Activated CD8-positive, alpha-beta memory T cell treated with anti-CD3 and anti-CD28 coated beads, Interleukin-2, amount 50 U/mL, for 48 hours (primary cell): ENCODE results near the gene GPN2.
"Not testable (repeated sequence)": the region's sequence is repeated elsewhere in the genome, so short reads cannot be mapped to it uniquely, and the experiment has no call there.

ENCODE experiments used
- DNase-seq: peaks from one replicate; pipeline ENCODE4 v3.0.0-alpha.2; 2020

The GPN2 gene

DNA sequence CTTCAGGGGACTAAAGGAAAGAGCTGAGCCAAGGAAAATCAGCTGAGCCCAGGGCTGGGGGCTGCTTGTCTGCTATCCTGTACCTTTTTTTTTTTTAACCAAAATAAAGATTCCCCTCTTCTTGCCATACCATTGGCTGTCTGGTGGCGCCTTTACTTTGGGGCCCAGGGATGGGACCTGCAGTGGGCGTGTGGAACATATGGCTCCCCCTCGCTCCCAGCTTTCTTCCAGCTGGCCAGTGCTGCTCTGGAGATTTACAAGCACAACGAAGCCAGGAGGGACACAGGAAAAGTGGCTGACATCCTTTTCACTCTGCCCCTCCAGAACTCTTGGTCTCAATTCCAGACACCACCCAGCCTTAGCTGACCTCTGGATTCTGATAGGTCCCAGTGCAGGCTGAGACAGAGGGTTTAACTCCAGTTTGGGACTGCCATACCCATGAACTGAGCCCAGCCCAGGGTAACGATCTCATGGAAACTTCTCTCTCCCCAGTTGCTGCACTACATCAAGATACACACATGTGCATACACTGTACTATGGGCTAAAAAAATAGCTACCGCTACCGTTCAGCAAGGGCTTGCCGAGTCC lies 32.5 kb downstream of the GPN2 start:
- DNase-seq: no peak

DNA sequence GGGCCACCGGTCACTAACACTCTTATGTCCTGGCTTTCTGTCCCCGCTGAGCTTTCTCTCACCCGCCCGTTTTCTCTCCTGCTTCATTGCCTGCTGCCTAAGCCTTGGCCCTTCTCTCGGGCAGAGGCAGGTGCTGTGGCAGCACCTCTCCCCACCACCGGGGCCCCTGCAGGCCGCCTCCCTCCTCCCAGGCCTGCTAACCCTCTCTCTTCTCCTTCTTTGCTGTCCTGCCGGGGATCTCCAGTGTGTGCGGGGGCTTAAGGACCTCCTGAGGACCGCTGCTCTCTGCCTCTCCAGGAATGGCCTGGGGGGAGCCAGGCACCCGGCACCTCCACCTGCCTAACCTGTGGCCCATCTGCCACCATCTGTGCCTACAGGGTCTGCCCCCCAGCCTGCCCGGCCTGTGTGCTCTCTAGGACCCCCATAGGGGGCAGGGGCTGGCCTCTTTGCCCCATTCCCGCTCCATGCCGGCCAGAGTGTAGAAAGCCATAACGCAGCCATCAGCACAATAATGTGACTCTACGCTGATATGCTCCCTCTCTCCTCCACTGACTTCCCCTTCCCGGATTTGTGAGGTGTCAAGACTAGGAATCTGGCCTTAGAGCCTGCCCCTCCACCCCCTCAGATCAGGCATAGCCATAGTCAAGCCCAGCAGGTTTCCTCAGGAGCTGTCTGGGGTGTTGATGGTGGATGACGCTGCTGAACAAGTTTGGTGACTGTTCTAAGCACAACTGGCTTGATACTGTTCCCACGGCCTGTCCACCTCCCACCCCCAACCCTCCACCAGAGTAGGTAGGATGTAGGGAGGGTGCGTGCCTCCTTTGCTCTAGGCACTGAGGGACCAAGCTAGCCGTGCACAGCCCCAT lies 33.2 kb downstream of the GPN2 start:
- no peak for DNase-seq

GRCh38 chr1:26856181-26856580 lies 33.9 kb downstream of the GPN2 start:
- no peak for DNase-seq

DNA sequence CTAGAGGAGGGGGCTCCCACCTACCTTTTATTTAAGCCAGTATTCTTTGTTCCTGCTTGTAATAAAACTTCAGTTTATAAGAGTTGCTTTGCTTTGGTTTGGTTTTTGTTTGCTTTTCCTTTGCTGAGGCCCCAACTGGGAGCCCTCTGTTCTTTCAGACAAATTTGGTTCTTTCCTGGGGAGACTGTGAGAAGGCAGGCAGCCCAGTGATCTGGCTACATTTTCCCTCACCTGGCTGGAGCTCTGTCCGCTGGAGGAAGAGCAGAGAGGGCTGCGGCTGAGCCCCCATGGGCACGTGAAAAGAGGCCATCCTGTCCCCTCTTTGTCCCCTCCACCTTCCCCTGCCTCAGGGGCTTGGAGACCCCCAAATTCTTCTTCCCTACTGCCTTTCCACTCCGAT lies 34.4 kb downstream of the GPN2 start:
- no peak for DNase-seq

- no peak for DNase-seq
Measured at GRCh38 chr1:26854906-26855305, 35.2 kb downstream of the GPN2 start.

- no peak for DNase-seq
Measured at GRCh38 chr1:26853600-26853999, 36.5 kb downstream of the GPN2 start.

- peak; percentile 88 for DNase-seq
Measured at GRCh38 chr1:26853156-26853555, 36.9 kb downstream of the GPN2 start.

DNA sequence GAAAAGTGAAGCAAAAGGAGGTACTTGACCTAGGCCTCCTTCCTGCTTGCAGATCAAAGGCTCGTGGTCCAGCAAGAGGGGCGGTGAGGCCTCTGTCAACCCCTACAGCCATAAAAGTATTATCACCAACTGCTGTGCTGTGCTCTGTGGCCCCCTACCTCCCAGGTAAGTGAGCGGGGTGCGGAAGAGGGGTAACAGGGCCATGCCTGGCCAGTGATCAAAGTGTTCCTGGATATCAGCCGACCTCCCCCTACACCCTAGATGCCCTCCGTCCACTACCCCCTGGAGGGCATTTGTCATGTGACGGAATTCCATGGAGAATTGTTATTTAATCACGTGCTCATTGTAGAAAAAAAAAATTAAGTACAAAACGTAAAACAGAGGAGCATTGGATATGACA lies 37.4 kb downstream of the GPN2 start:
- no peak for DNase-seq

GRCh38 chr1:26851106-26851684 lies 38.9 kb downstream of the GPN2 start:
- no peak for DNase-seq

GRCh38 chr1:26848941-26849774 lies 40.9 kb downstream of the GPN2 start:
- no peak for DNase-seq

DNA sequence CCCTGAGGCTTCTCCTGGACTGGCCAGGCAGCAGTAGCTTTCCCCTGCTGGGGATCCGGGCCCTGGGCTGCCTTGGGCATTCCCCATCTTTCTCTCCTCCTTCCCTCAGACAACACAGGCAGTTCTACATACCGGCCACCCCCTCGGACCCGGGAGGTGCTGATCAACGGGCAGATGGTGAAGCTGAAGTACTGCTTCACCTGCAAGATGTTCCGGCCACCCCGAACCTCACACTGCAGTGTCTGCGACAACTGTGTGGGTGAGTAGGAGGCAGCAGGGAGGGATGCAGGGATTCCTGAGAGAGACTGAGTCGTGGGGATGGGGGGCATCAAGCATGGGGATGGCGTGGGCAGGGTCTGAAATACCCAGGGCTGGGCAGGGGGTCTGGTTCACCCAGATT lies 41.6 kb downstream of the GPN2 start:
- DNase-seq: no peak

- not testable (repeated sequence) for DNase-seq
Measured at GRCh38 chr1:26847826-26848225, 42.3 kb downstream of the GPN2 start.

DNA sequence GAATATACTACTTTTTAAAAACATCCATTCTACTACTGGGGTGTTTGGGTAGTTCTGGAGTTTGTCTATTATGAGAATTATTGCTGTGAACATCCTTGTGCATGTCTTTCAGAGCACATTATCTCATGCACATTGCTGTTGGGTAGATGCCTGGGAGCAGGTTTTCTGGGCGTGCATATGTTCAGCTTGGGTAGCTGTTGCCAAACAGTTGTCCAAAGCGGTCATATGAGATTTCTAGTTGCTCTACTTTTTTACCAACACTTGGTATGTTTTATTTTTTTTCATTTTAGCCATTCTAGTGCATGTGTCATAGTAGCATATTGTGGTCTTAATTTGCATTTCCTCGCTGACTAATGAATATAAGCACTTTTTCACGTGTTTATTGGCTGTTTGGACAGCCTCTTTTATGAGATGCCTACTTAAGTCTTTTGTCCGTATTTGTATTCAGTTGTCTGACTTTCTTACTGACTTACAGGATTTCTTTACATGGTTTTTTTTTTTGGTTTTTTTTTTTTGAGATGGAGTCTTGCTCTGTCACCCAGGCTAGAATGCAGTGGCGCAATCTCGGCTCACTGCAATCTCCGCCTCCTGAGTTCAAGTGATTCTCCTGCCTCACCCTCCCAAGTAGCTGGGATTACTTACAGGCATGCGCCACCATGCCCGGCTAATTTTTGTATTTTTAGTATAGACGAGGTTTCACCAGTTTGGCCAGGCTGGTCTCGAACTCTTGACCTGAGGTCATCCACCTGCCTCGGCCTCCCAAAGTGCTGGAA lies 45.5 kb downstream of the GPN2 start:
- no peak for DNase-seq

- no peak for DNase-seq
Measured at GRCh38 chr1:26839779-26840178, 50.3 kb downstream of the GPN2 start.

- no peak for DNase-seq
Measured at GRCh38 chr1:26839339-26839722, 50.8 kb downstream of the GPN2 start.

DNA sequence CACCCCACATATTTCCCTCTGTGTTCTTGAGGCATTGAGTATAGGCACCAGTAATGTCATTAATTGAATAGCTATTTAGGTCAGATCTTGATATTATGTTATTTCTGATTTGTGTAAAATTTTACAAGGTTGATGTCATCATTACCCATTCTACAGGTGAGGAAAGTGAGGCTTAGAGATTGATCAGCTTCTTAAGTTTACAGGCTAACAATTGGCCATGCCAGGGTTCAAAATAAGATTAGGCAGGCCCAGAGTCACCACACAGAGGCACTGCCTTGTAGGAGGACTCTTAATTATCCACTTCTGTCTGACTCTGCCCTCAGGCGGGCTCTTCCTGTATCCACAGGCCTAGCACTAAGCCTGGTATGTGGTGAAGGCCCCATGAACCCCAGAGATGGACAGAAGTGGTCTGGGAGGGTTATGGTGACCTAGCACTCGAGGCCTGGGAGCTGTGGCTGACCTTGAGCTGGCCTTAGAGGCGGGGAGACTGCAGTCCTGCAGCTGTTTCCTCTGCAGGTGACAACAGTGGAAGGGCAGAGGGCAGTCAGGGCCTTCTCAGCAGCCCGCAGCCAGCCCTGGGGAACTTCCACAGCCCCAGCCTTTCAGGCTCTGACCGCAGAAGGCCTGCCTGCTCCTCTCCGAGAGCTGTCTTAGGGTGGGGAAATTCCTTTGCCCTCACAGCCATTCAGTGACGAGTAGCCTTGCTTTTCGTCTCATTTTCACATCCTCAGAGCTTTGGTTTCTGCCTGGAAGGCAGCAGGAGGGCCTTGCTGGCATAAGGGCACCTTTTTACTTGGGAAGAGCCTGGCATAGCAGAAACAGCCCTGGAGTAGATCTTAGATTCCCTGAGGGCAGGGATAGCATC lies 51.4 kb downstream of the GPN2 start:
- DNase-seq: no peak

DNA sequence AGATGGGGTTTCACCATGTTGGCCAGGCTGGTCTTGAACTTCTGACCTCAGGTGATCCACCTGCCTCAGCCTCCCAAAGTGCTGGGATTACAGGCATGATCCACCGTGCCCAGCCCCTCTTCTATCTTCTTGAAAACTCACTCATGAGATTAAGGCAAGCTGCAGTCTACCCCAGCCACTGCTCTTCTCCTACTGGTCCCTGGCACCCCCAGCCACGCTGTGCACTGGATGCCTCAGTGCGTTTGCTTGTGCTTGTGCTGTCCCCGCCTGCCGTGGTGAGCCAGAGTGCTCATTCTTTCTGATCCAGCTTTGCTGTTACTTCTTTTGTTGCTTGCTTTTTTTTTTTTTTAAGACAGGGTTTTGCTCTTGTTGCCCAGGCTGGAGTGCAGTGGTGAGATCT lies 52.4 kb downstream of the GPN2 start:
- DNase-seq: not testable (repeated sequence)

GRCh38 chr1:26833432-26834405 lies 56.4 kb downstream of the GPN2 start:
- peak; percentile 85 for DNase-seq

- DNase-seq: no peak
Measured at GRCh38 chr1:26832249-26832960, 57.7 kb downstream of the GPN2 start.
